Measurements from ENCODE around the gene NEMP1. TPM values are rescaled to one million over a fixed set of nuclear protein-coding genes. Genes with fewer than 3 reads are reported as not detected.

The NEMP1 gene
- total and polyA plus RNA-seq, 2 of the 13 experiments (the other 11 are each of a cell fraction or from before 2014, with no cell fraction given), result 11.4 to 12.9 TPM

GRCh38 chr12:57078519-57079404 lies at the start of gene NEMP1 (continued):
- no peak for TF ChIP-seq SP1 (IDR thresholded peaks at IDR 0.05)
- peak; percentile 75 for TF ChIP-seq SP1 (CRISPR knock-in tag; IDR thresholded peaks at IDR 0.05)
- TF ChIP-seq CHD4 (IDR thresholded peaks at IDR 0.05; ENCODE audit: borderline replicate concordance, low read length), result no peak
- no peak for TF ChIP-seq ATF2 (CRISPR knock-in tag; IDR thresholded peaks at IDR 0.05)
- no peak for TF ChIP-seq ZXDC (CRISPR knock-in tag; IDR thresholded peaks at IDR 0.05)
- 0 out of 2 replicates have a peak, but pooled peaks have one; percentile 46 for TF ChIP-seq ZNF547 (CRISPR knock-in tag; IDR thresholded peaks at IDR 0.05)
- no peak for TF ChIP-seq MEF2D (CRISPR knock-in tag; IDR thresholded peaks at IDR 0.05)
- TF ChIP-seq NCOR1 (IDR thresholded peaks at IDR 0.05; ENCODE audit: borderline replicate concordance, low read length), result peak; percentile 35; the same call in 1 of the 2 replicates
- no peak for TF ChIP-seq ATF7 (IDR thresholded peaks at IDR 0.05)
- TF ChIP-seq ATF7 (CRISPR knock-in tag; IDR thresholded peaks at IDR 0.05), result no peak
- no peak for TF ChIP-seq ZNF639 (CRISPR knock-in tag; conservative IDR thresholded peaks at IDR 0.05)
- TF ChIP-seq SP5 (CRISPR knock-in tag; IDR thresholded peaks at IDR 0.05; ENCODE audit: borderline replicate concordance, low read depth), result peak; percentile 70; the same call in 1 of the 2 replicates
- no peak for TF ChIP-seq ZNF446 (CRISPR knock-in tag; IDR thresholded peaks at IDR 0.05)
- TF ChIP-seq TMF1 (CRISPR knock-in tag; IDR thresholded peaks at IDR 0.05; ENCODE audit: low read depth), result 0 out of 2 replicates have a peak, but pooled peaks have one; percentile 70
- 0 out of 2 replicates have a peak, but pooled peaks have one; percentile 47 for TF ChIP-seq ZHX2 (IDR thresholded peaks at IDR 0.05; ENCODE audit: low read depth)
- no peak for TF ChIP-seq ZHX2 (CRISPR knock-in tag; IDR thresholded peaks at IDR 0.05; ENCODE audit: borderline replicate concordance)

Data from HepG2 (cell line).